Activated CD4-positive, alpha-beta T cell treated with anti-CD3 and anti-CD28 coated beads, Interleukin-2, Interleukin-4, amounts not matched to agents 100 ng/mL and 50 ng/mL, durations not matched to agents 16 hours and 8 hours (primary cell): ENCODE data around the gene KCNMA1.
A peak's percentile ranks its signal among the peaks of the same experiment; 100 is the strongest.
"Not testable (repeated sequence)": the region's sequence is repeated elsewhere in the genome, so short reads cannot be mapped to it uniquely, and the experiment has no call there.

Source experiments
- DNase-seq: peaks from one replicate; pipeline ENCODE4 v3.0.0-alpha.2; 2020; ENCODE audit warnings: low spot score

KCNMA1 gene

DNA sequence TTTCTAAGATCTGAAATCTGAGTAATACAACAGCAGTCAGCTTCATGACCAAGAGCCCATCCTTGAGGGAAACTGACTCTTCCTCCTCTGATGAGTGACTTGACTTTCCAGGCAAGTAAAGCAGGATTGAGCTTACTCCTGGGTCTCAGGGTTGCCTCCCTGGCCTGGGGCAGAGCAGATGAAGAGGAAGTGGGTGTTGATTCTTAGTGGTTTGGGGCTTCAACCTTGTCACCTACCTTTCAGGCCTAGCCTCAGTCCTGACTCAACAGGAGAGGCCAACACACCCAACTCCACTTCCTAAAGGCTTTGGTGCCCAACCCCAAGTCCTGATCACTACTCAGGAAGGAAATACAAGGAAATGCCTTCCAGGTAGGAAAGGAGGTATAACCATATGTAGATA is 54.1 kb downstream of the KCNMA1 start:
- DNase-seq = no peak

DNA sequence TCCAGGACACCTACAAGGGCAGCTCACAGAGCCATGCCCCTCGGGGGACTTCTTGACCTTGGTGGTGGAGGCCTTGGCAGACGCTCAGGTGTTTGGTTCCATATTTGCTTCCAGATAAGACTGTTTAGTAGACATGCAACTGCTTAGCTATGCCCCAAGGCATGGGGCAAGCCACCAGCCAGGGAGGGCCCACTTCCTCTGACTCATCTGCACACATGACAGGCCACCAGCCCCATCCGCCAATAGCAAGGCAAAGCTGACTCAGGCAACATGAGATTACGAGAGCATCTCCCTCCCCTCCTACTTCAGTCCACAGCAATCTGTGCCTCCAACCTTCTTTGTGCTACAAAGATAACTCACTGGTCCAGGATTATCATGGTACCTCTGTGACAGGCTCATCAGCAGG is 54.9 kb downstream of the KCNMA1 start:
- DNase-seq = peak; percentile 40

DNA sequence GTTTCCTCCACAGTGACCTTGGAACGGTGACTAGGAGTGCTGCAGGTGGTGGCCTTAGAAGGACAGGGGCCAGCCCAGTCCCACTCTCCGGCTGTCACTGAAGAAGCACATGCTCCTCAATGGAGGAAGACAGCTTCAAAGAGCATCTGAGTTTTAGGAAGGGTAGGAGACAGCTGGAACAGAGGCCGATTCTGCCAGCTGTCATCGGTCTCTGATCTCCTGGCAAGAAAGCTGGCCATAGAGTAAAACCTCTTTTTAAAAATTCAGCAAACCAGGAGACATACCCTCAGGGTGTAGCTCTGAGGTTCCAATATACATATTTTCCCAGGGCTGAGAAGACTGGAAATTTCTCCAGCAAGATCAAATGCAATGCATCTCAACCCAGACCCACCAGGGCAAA is 55.9 kb downstream of the KCNMA1 start:
- no peak for DNase-seq

DNA sequence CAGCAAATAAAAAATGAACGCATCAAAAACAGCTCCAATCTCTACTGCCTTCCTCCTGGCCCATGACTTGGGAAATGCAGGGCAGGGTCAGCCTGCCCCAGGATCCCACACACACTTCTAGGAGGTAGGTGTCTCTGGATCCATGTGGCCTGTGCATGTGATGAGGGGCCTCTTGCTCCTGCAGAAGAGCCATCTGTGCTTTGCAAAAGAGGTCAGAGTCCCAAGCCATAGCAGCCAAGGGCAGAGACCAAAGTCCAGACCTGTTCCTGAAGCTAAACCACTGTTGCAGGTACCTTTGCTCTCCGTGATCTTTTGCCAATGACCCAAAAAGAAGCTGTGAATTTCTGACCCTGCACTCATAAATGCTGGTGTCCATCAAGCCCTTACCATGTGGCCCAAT is 57.1 kb downstream of the KCNMA1 start:
- no peak for DNase-seq

DNA sequence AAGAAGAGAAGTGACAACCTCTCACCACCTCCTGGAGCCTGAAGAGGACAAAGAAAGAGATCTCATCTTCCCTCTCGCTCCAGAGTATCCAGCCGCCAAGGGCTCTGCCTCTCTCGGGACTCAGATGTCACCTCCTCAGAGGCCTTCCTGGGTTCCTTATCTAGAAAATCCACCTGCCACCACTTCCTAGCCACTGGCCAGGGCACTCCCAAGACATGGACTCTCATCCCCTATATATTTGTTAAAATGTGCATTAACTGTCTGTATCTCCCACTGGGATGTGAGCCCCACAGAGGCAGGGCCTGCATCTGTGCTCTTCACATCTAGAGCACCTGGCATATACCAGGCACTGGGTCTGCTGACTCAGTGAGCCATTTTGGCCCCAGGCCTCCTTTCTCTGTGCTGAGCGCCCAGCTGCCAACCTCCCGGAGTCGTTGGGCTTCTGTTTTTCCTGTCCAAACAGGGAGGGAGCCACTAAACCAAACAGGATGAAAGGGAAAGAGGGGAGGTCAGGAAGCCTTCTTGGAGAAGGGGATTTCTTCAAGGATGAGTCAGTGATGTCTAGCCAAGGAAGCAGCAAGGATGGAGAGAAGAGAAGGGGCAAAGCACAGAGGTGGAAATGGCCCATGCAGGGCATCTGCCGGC is 58.9 kb downstream of the KCNMA1 start:
- DNase-seq = no peak

DNA sequence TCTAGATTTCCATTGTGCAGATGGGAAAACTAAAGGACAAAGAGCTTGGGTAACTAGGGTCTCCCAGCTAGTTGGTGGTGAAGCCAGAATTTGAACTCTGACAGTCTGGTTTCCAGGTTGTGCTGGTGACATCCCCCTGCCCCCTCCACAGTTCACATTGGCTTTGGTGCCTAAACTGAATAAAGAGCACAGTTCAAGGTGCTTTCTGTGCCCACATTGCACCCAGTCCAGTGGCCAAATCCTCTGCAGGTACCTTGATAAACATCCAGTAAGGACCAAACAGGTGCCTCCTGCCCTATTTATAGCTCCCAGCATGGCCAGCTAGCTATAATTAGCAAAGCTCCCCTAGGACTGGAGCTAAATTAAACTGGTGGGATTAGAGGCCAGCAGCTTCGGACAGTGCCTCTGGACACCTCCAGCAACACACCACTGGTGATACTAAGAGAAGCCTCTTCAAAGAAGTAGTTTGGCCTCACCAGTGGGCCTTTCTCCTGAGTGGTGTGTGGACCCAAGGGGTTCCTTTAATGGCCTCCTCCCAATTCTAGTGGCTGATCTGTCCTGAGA is 59.9 kb downstream of the KCNMA1 start:
- DNase-seq = no peak

DNA sequence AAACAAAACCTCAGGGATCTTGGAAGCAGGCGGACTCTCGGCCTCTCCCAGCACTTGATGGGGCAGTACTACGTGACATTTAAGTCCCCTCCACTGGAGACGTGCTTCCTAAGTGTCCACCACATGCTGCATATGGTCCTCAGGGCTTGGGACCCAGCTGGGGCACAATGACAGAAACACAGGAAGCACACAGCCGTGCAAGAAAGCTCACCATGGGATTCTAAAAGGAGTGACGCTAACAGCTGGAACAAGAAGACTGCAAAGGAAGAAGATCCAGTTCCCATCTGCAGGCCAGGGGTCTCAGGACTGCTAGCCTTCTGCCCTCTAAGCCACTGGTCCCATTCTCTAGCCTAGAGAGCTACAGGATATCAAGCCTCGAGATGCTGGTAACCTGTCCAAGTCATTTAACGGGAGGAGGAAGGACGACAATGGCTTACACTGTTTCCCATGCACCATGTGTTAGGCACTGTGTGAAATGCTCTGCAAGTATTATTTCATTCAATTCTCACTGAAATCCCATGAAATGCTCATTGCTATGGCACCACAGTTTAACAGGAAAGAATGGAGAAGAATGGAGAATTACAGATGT is 61.1 kb downstream of the KCNMA1 start:
- DNase-seq = no peak

DNA sequence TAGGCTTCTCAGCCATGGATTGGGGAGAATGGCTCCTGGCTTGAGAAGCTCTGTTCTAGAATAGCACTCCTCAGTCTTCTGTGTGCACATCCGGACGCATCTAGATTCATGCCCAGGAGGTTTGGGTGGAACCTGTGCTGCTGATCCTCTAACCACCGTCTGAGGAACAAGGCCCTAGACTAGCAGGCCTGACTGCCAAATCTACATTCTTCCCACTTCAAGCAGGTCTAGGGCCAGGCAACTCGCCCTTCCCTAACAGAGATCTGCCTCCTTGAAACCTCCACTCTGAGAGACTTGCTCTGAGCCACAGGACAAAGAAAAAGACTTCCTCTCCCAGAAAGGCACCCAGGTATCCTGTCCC is 61.6 kb downstream of the KCNMA1 start:
- DNase-seq = no peak

DNA sequence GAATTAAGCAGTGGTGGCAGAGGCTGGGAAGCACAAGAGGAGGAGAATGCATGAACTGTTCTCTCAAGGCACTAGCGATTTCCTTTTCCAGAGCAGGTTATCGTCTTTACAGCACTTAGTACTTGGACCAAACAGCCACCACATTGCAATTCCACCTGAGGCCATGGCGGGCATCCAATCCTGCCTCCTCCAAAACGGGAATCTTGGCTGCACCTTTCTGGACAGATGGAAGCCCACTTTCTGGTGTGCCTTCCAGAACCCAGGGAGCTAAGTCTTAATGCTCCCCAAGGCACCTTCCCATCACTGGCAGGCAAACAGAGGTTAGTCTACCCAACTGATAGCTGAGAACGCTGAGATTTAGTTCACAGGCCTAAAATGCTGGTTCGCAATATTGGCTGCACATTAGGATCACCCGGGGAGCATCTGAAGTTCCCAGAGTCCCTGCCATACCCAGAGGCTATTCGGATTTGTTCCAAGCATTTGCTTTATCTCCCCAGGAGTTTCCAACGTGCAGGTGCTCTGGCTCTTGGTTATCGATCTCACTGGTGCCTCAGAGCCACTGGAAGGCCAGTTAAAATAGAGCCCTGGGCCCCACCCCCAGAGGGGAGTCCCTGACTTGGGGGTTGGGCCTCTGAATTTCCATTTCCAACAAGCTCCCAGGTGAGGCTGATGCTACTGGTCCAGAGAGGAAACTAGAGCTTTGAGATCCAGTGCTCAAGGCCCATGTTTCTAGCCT is 62.2 kb downstream of the KCNMA1 start:
- no peak for DNase-seq

DNA sequence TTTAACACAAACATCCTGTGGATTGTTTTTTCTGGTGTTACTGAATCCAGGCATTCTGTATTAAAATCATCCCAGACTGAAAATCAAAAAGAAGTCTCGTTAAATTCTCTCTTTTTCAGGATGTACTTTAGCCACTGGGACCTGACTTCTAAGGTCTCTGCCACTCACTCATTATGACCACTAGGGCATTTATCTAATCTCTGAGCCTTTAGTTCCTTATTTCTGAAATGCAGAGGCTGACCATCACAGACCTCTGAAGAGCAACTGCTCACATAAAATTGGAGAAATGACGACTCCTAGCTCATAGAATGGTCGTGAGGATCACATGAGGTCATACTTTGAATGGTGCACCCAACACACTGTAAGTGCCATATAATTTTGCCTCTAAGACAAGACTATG is 63.2 kb downstream of the KCNMA1 start:
- DNase-seq = no peak

DNA sequence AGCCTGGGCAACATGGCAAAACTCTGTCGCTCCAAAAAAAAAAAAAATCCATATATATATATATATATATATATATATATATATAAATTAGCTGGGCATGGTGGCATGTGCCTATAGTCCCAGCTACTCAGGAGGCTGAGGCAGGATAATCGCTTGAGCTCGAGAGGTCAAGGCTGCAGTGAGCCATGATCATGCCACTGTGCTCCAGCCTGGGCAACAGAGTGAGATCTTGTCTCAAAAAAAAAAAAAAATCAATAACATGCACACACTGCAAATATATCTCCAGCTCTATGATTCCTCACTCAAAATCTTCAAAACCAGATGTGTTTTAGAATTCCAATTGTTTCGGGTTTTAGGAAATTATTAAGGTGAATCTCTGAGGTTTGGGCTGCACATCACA is 65.1 kb downstream of the KCNMA1 start:
- not testable (repeated sequence) for DNase-seq

DNA sequence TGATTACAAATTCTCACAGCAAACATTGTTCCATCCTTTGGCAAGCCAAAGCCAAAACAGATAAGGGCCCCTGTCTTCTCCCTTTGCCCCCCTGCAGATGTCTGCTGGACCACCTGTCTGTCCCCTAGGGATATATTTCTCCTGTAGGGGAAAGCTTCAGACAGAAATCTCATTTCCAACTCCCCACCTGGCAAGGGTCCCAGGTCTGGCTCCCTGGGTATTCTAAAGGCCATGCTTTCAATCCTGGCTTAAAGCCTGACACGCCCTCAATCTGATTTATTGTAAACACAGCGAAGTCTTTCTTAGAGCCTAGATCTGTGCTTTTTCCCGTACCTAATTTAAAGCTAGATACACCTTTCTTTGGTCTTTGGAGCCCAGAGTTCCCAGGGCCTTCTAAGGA is 66.1 kb downstream of the KCNMA1 start:
- DNase-seq = no peak

DNA sequence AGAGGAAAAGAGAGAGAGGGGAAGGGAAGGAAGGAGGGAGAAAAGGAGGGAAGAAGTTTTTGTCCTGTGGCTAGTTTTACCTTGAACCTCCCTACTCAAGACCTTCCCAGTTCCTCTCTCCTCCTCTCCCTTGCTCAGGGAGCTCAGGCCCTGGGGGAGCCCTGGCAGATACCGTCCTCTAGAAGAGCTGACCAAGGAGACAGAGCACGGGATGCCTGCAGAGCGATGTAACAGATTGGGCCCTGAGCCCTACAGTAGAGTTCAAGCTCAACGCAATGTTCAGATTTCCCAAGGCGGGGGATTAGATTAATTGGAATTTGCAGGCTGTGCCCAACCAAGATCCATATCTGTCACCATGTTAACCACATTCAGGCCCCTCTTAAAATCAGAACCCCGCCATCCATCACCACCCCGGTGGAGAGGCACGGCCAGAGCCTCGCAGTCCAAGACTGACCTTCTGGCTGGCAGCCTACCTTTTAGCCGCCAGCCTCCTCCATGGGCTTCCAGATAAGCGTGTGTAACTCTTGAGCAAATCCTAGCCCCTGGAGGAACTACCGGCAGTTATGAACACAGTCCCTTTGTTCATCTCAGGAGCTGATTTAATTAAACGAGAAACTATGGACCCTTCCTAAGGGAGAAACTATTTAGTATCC is 70.6 kb downstream of the KCNMA1 start:
- DNase-seq = no peak

DNA sequence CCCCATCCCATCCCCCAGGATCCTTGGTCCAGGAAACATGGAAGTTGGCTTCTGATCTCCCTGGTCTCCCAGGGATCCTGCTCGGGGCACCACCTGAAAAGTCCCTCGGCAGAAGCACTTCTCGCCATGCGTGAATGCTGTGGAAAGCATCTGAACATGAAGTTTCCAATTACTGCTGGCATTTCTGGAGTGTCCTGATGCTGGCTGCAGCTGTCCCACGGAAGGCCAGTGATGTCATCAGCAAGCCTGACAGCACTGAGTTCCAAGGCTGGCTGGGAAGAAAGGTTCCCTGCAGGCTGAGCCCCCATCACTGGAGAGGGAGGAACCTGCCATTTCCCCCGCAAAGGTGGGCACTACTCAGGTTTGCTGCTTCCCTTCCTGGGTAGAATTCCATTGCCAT is 71.4 kb downstream of the KCNMA1 start:
- DNase-seq = no peak

DNA sequence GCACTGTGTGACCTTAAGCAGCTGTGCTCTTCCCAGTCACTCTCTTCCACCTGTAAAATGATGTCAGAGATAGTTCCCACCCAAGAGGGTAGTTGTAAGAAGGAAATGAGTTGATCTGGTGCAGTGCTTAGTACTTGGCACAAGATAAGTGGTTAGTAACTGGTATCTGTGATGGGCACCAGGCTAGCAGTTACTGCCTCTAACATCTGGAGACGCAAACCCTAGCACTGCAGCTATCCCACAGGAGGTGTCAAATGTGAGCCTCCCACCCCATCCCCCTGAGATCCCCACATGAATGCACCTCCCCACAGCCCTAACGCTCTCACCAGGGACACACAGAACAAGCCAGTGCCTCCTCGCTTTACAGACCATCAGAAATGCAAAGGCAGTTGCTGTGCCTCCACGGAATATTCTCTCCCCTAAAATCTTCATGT is 72.0 kb downstream of the KCNMA1 start:
- no peak for DNase-seq

DNA sequence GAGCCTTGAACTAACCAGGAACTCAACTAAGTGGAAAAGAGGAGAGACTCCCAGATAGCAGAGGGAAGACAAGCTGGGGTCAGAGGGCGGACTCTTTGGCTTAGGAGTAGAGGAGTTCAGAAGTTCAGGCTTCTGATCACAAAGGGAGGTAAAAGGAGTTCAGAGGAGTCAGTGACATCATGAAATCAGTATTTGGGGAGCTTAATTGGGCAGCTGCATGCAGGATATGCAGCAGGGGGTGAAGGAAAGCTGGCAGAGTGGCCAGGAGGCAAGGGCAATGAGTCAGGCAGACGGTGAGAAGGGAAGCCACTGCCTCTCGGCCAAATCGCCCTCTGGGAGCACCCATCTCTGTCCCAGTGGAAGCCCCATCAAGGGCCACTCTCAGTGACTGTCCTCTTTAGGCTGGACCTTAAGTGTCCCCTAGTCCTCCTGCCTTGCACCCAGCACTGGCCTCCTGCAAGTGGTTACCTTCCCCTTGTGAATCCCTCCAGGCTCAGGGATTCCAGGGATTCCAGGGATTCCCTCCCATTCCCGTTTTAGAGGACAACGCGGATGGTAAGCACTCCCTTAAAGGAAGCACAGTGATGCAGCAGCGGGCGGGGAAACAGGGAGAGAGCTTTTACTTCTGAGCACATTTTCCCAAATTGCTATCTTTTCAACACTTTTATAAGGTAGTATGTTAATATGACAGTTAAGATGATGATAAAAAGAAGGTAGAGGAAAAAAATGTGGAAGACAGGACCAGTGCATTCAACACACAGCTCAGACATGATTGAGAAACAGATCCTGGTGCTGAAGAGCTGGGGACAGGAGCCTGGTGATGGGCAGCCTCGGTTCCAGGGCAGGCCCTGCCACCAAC is 72.6 kb downstream of the KCNMA1 start:
- DNase-seq = no peak

DNA sequence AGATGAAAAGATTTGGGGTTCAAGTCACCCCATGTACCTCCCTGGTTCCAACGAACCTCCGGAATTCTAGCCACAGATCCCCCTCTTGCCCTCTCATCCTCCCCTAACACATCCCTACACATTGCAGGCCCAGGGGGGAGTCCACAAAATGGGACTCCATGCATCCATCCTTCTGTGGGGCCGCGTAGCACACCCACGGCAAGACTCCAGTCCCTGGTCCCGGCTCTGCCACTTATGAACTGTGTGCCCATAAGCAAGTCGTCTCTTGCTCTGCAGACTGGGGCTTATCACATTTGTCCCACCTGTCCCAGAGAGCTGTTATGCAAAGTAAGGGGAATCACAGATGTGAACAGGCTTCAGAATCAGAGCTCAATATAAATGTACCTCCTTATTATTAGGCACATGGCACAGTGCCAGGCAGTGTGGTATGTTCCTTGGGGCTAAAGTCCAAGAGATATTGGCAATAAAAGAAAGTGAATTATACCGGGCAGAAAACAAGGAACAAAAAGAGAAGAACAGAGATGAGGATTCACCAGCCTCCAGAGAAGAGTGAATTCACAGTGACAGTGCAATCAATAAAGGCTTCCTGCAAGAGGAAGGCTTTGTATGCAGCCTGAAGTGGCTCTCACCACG is 73.9 kb downstream of the KCNMA1 start:
- DNase-seq = no peak

DNA sequence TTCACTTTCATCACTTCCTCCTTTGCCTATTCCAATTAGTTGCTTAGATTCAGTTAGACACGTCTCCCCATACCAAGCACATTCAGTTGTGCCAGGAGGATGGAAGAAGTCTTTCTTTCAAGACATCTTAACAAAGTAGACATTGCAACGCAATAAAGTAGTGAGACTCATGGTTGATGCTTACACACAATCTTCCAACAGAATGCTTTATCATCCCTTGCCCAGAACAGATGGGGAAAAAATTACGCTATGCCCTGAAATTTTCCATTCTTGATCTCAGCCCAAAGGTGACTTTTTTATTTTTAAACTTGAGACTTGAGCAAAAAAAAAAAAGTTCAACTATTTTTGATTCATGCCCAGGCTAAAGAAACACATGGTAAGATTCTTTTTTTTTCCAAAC is 74.9 kb downstream of the KCNMA1 start:
- DNase-seq = no peak

DNA sequence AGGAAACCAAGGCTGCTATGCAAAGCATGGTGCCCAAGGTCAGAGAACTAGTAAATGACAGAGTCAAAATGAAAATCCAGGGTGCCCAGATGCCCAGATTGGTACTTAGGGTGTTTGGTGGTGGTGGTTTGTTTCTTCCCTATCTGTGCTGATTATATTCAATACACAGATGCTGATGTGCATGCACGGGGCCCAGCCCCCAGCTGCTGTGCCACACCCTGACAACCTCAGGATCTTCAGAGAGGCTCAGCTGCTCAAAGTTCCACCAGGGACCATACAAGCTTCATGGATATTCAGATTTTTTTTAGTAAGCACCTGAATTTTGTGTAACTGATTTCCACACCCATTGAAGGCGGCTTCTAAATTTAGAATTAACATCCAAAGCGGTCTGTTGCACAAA is 75.6 kb downstream of the KCNMA1 start:
- no peak for DNase-seq

DNA sequence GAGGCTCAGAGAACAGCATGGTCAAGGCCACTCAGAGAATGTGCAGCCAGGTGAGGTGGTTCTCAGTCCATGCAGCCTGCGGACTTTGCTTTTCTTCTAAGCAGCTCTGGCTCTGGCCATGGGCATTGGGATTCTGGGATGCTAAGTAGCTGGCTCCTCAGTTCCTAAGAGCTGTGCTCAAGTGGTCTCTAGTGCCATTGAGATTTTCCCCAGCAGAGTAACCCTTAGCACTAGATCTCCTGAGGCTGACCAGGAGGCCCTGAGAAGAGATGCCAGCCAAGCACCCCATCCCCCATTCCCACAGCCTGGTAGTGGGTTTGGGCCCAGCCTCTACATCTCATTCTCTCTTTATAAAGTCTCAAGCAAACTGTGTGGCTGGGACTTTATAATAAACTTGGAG is 77.1 kb downstream of the KCNMA1 start:
- no peak for DNase-seq

DNA sequence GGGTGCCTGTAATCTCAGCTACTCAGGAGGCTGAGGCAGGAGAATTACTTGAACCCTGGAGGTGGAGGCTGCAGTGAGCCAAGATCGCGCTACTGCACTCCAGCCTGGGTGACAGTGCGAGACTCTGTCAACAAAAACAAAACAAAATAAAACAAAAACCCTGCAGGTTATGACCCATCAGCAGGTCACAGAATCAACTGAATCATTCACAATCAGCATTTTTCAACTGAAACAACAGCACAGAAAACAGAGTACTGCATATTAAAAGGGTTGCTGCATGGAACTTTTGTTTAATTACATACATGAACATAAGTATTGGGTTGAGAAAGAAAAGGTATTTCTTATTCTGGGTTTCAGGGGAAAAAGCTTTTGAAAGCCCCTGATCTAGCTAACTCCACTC is 77.6 kb downstream of the KCNMA1 start:
- DNase-seq = no peak
